Fibroblast of lung (primary cell): ENCODE measurements around the gene INTS11. TPM values are rescaled to one million over a fixed set of nuclear protein-coding genes. Genes with fewer than 3 reads are reported as not detected.

ENCODE experiments used
- DNase-seq, 2 donors: peaks; one replicate each; pipeline versions ENCODE4 v3.0.0 to v3.0.0-alpha.2; 2010; ENCODE audit warnings: low read depth in 2 of 2
- H2AFZ ChIP-seq: 2 replicates; pipeline ENCODE4 v1.5.1; 2012; ENCODE audit warnings: low read length, control low read depth, inconsistent platforms
- H3K27ac ChIP-seq: 2 replicates; pipeline ENCODE4 v1.5.1; 2011; ENCODE audit warnings: low read length, control low read depth; ENCODE audit not compliant: insufficient read depth
- H3K27me3 ChIP-seq: 2 replicates; pipeline ENCODE4 v1.5.1; 2011; ENCODE audit warnings: mild to moderate bottlenecking, low read length; ENCODE audit not compliant: control insufficient read depth, insufficient read depth
- H3K36me3 ChIP-seq: 2 replicates; pipeline ENCODE4 v1.5.1; 2011; ENCODE audit warnings: low read length; ENCODE audit not compliant: control insufficient read depth, insufficient read depth
- H3K4me1 ChIP-seq: 2 replicates; pipeline ENCODE4 v1.5.1; 2011; ENCODE audit warnings: low read length; ENCODE audit not compliant: control insufficient read depth, insufficient read depth; ENCODE audit errors: extremely low read depth
- H3K4me2 ChIP-seq: 2 replicates; pipeline ENCODE4 v1.5.1; 2011; ENCODE audit warnings: low read length, control low read depth; ENCODE audit not compliant: insufficient read depth; ENCODE audit errors: extremely low read depth
- H3K4me3 ChIP-seq, 4 experiments: fragments of 200-600 bp in 1 of 4; sonication (generic) in 1 of 4; replicated peaks in 1 of 4; 2 replicates each; pipeline ENCODE4 v1.5.1; 2011 to 2016; ENCODE audit warnings: low read length in 4 of 4, low read depth in 3 of 4, mild to moderate bottlenecking in 3 of 4, control low read depth in 2 of 4, inconsistent platforms in 1 of 4, mixed read lengths in 1 of 4; ENCODE audit not compliant: insufficient read depth in 1 of 4; ENCODE audit errors: control extremely low read depth in 1 of 4
- H3K79me2 ChIP-seq: 2 replicates; pipeline ENCODE4 v1.5.1; 2012; ENCODE audit warnings: mild to moderate bottlenecking, low read length, inconsistent platforms; ENCODE audit not compliant: control insufficient read depth, insufficient read depth
- H3K9ac ChIP-seq: 2 replicates; pipeline ENCODE4 v1.5.1; 2011; ENCODE audit warnings: mild to moderate bottlenecking, low read length, control low read depth; ENCODE audit not compliant: insufficient read depth
- H3K9me3 ChIP-seq: 2 replicates; pipeline ENCODE4 v1.5.1; 2012; ENCODE audit warnings: low read depth, low read length; ENCODE audit not compliant: control insufficient read depth, insufficient read depth
- H4K20me1 ChIP-seq: 2 replicates; pipeline ENCODE4 v1.5.1; 2011; ENCODE audit warnings: low read length; ENCODE audit not compliant: control insufficient read depth, insufficient read depth; ENCODE audit errors: extremely low read depth
- CTCF ChIP-seq, 2 donors: IDR thresholded peaks in 1 of 2; conservative IDR thresholded peaks in 1 of 2; 1 replicate in 1 of 2; 2 replicates in 1 of 2; pipeline ENCODE4 v1.5.1; 2011 to 2012; ENCODE audit warnings: low read length in 2 of 2, control low read depth in 1 of 2, inconsistent platforms in 1 of 2, low read depth in 1 of 2, mild to moderate bottlenecking in 1 of 2
- EZH2 ChIP-seq: IDR thresholded peaks from 2 replicates; pipeline ENCODE4 v1.5.1; 2012; ENCODE audit warnings: low read length, control low read depth, mild to moderate bottlenecking; ENCODE audit errors: missing control alignments
- polyA plus RNA-seq, 2 donors: library from polyadenylated mRNA; depleted of rRNA in 1 of 2; stranded (reverse) in 1 of 2; unstranded in 1 of 2; fragments of >200 nt; gene quantifications; 2 replicates each; pipeline ENCODE4 v1.2.1, GENCODE V29; 2011 to 2012; ENCODE audit warnings: missing spikeins in 1 of 2
- total RNA-seq: library from RNA; depleted of rRNA; stranded (reverse); fragments of >200 nt; gene quantifications from 2 replicates; pipeline ENCODE4 v1.2.1, GENCODE V29; 2014

The INTS11 gene
- total and polyA plus RNA-seq, 2 donors (not counting 1 experiment from before 2014, with no cell fraction given), result 44.1 to 69.2 TPM

GRCh38 chr1:1349256-1350012 lies 25.0 kb upstream of the INTS11 start, which contains the start of gene DVL1:
Gene DVL1, minus strand, starts transcription at chr1:1349418. Its CDS starts 353 bp downstream, at chr1:1349065.
- peak within 1 kb of the TSS; percentile 66 for H3K27ac ChIP-seq
- H3K79me2 ChIP-seq, result peaks cover 69% of the 10 kb centered on the region
- no peaks in the 10 kb centered on the region for H4K20me1 ChIP-seq
- peaks cover 20% of the 10 kb centered on the region for H3K36me3 ChIP-seq
- no peaks in the 10 kb centered on the region for H3K27me3 ChIP-seq
- DNase-seq, result peak; percentile 62 to 77
- H3K9ac ChIP-seq, result peak within 1 kb of the TSS; percentile 69
- peak; percentile 8 to 28 for TF ChIP-seq CTCF (conservative IDR thresholded peaks at IDR 0.05 in 1 of 2, IDR thresholded peaks at IDR 0.05 in 1 of 2; ENCODE audit: low read depth in 1 of 2, low read length in 2 of 2)
- TF ChIP-seq EZH2, result no peak
- no peaks in the 10 kb centered on the region for H3K9me3 ChIP-seq
- no peak within 1 kb of the TSS for H2AFZ ChIP-seq
- peak within 1 kb of the TSS; percentile 74 to 82 (median 78) for H3K4me3 ChIP-seq
- H3K4me2 ChIP-seq, result peak within 1 kb of the TSS; percentile 89
- peaks cover 42% of the 10 kb centered on the region for H3K4me1 ChIP-seq

GRCh38 chr1:1348420-1349255 lies 24.2 kb upstream of the INTS11 start:
- Histone ChIP-seq H2AFZ (no peak overlapping the region), H3K4me2 (peak overlapping the region; percentile 89), H3K9me3 (no peaks in the 10 kb centered on the region), H3K27me3 (no peaks in the 10 kb centered on the region), H3K9ac (peak overlapping the region; percentile 69), H4K20me1 (no peaks in the 10 kb centered on the region), H3K4me1 (peaks cover 40% of the 10 kb centered on the region), H3K79me2 (peaks cover 69% of the 10 kb centered on the region), H3K4me3 (peak overlapping the region; percentile 74 to 82 (median 78)), H3K27ac (peak overlapping the region; percentile 66), H3K36me3 (peaks cover 12% of the 10 kb centered on the region)
- peak; percentile 49 to 54 for DNase-seq
- TF ChIP-seq EZH2 (no peak), CTCF (conservative IDR thresholded peaks at IDR 0.05 in 1 of 2, IDR thresholded peaks at IDR 0.05 in 1 of 2; ENCODE audit: low read depth in 1 of 2, low read length in 2 of 2) (no peak)
